GM12878 (cell line): ENCODE measurements around the gene MGAT5. TPM values are rescaled to one million over a fixed set of nuclear protein-coding genes. Genes with fewer than 3 reads are reported as not detected.

ENCODE experiments used
- ATAC-seq: fragments of 200-7000 bp; cut with Tn5 transposase; 3 replicates; pipeline ENCODE4 v1.9.1; 2020; ENCODE audit warnings: mild to moderate bottlenecking, moderate library complexity
- BruUV-seq: library from RNA; stranded (reverse); fragments of 400-500 nt; replicated peaks from 2 replicates; lab custom pipeline; 2021; lab: Mats Ljungman, UMichigan
- CTCF ChIA-PET: fragments of 300-600 bp; sonication (Branson Sonifier 250); formaldehyde crosslinking; extraction: SDS; loops from one replicate; lab custom pipeline; 2021; ENCODE audit warnings: inconsistent platforms; lab: Yijun Ruan, JAX
- POLR2A ChIA-PET: fragments of 350-600 bp; formaldehyde crosslinking; extraction: SDS; loops from one replicate; lab custom pipeline; 2021; ENCODE audit warnings: inconsistent platforms; lab: Charles Lee
- RAD21 ChIA-PET: fragments of 300-600 bp; sonication (Branson Sonifier 250); formaldehyde crosslinking; loops from one replicate; lab custom pipeline; 2023; ENCODE audit warnings: antibody characterized with exemption; ENCODE audit not compliant: unreplicated experiment; lab: Charles Lee
- SMC1A ChIA-PET: fragments of 300-600 bp; sonication (Branson Sonifier 250); formaldehyde crosslinking; loops from one replicate; lab custom pipeline; 2023; ENCODE audit not compliant: unreplicated experiment, uncharacterized antibody; lab: Charles Lee
- DNase-seq: peaks from one replicate; pipeline ENCODE4 v3.0.0-alpha.2; 2011; ENCODE audit warnings: low read depth, low spot score
- FAIRE-seq: peaks from 3 replicates; lab custom pipeline; 2011; peaks lifted over from hg19 to GRCh38; lab: Jason Lieb, UNC
- H2AFZ ChIP-seq: 2 replicates; pipeline ENCODE4 v1.6.0; 2011; ENCODE audit warnings: low read depth, low read length, control low read depth; ENCODE audit not compliant: control insufficient read depth
- H3K27ac ChIP-seq: 2 replicates; pipeline ENCODE4 v1.5.1; 2011; ENCODE audit warnings: control low read depth; ENCODE audit not compliant: control insufficient read depth, insufficient read depth
- H3K27me3 ChIP-seq, 2 experiments: replicated peaks in 1 of 2; 2 replicates each; pipeline versions ENCODE4 v1.6.0 to v1.6.1; 2011; ENCODE audit warnings: low read length in 1 of 2; ENCODE audit not compliant: control insufficient read depth in 2 of 2, insufficient read depth in 2 of 2
- H3K36me3 ChIP-seq, 2 experiments: 2 replicates each; pipeline ENCODE4 v1.5.1; 2011; ENCODE audit warnings: low read length in 1 of 2; ENCODE audit not compliant: control insufficient read depth in 2 of 2, insufficient read depth in 2 of 2
- H3K4me1 ChIP-seq: 2 replicates; pipeline ENCODE4 v1.6.1; 2011; ENCODE audit warnings: mild to moderate bottlenecking, low read length, moderate library complexity, mixed read lengths; ENCODE audit not compliant: control insufficient read depth, insufficient read depth
- H3K4me2 ChIP-seq: 2 replicates; pipeline ENCODE4 v1.6.0; 2011; ENCODE audit warnings: control low read depth; ENCODE audit not compliant: control insufficient read depth, insufficient read depth
- H3K4me3 ChIP-seq: fragments of 200-600 bp; sonication (generic); 2 replicates; pipeline ENCODE4 v1.5.1; 2016
- H3K79me2 ChIP-seq: 2 replicates; pipeline ENCODE4 v1.6.0; 2011; ENCODE audit warnings: low read length; ENCODE audit not compliant: control insufficient read depth, insufficient read depth
- H3K9ac ChIP-seq: 2 replicates; pipeline ENCODE4 v1.8.0; 2011; ENCODE audit warnings: low read length, control low read depth, mixed read lengths; ENCODE audit not compliant: control insufficient read depth, insufficient read depth
- H3K9me3 ChIP-seq: replicated peaks from 3 replicates; pipeline ENCODE4 v1.5.1; 2011; ENCODE audit warnings: mild to moderate bottlenecking, low read length; ENCODE audit not compliant: control insufficient read depth, insufficient read depth
- H4K20me1 ChIP-seq: 2 replicates; pipeline ENCODE4 v1.6.0; 2011; ENCODE audit not compliant: control insufficient read depth, insufficient read depth
- DPF2 ChIP-seq: fragments of 450-650 bp; IDR thresholded peaks from 2 replicates; pipeline ENCODE4 v1.6.1; 2017; ENCODE audit warnings: mild to moderate bottlenecking
- MEF2A ChIP-seq: IDR thresholded peaks from 2 replicates; pipeline ENCODE4 v1.6.1; 2011; ENCODE audit warnings: low read depth, mild to moderate bottlenecking, low read length, moderate library complexity; ENCODE audit not compliant: insufficient read depth
- MXI1 ChIP-seq: fragments of 150-350 bp; IDR thresholded peaks from 2 replicates; pipeline ENCODE4 v1.6.1; 2011; ENCODE audit warnings: low read depth, mild to moderate bottlenecking, inconsistent platforms, low read length, improper control_type of control experiment
- RB1 ChIP-seq: fragments of 450-650 bp; formaldehyde crosslinking; IDR thresholded peaks from 2 replicates; pipeline ENCODE4 v1.6.1; 2017; ENCODE audit warnings: mild to moderate bottlenecking, borderline replicate concordance
- SIN3A ChIP-seq: IDR thresholded peaks from 2 replicates; pipeline ENCODE4 v1.6.1; 2012; ENCODE audit warnings: low read depth, low read length, improper control_type of control experiment
- SIX5 ChIP-seq: IDR thresholded peaks from 2 replicates; pipeline ENCODE4 v1.6.1; 2011; ENCODE audit warnings: mild to moderate bottlenecking, low read depth, low read length, moderate library complexity; ENCODE audit not compliant: severe bottlenecking
- WGBS: methylation state at CpG from one replicate; pipeline ENCODE4 v1.1.6; 2016; ENCODE audit warnings: low lambda C conversion rate; ENCODE audit not compliant: insufficient replicate concordance, insufficient coverage; ENCODE audit errors: missing lambda C conversion rate; 5-methylcytosine and 5-hydroxymethylcytosine counted together
- in situ Hi-C: fragments of 300-500 bp; cut with MboI; formaldehyde crosslinking; loops from 9 replicates; pipeline ENCODE4 v1.14.3; 2018; ENCODE audit warnings: mixed read lengths
- intact Hi-C: fragments of 100-400 bp; cut with micrococcal nuclease; formaldehyde crosslinking; loops from one replicate; pipeline ENCODE4 v1.14.2; 2022; ENCODE audit not compliant: unreplicated experiment
- polyA plus RNA-seq, 11 experiments: library from polyadenylated mRNA; depleted of rRNA in 4 of 11; unstranded in 6 of 11; stranded (reverse) in 5 of 11; fragments of >200 nt; fragmentation: Nextera tagmentation in 4 of 11; fragmentation: Illumina TruSeq in 1 of 11; extraction: Ambion mirVana in 4 of 11; extraction: Trizol in 1 of 11; gene quantifications; 1 replicate in 1 of 11; 2 replicates in 10 of 11; pipeline versions ENCODE4 v1.2.1 to v1.2.3, GENCODE V29; 2011 to 2016; ENCODE audit warnings: inconsistent platforms in 2 of 11, missing spikeins in 2 of 11, low read depth in 1 of 11
- total RNA-seq, 4 experiments: library from RNA; depleted of rRNA in 3 of 4; stranded (reverse); fragments of >200 nt in 3 of 4; fragmentation: Illumina TruSeq in 1 of 4; extraction: Trizol in 1 of 4; gene quantifications; 2 replicates each; pipeline versions ENCODE4 v1.2.1 to v1.2.3, GENCODE V29; 2013 to 2021
- TF ChIP-seq, protein P1 (sequence below): fragments of 450-650 bp; IDR thresholded peaks from 2 replicates; pipeline ENCODE4 v1.6.1; 2017; ENCODE audit warnings: mild to moderate bottlenecking, low read depth, inconsistent platforms; ENCODE audit not compliant: poor library complexity, severe bottlenecking

The MGAT5 gene
- total and polyA plus RNA-seq, 10 of the 15 experiments (the other 5 are each of a cell fraction or from before 2014, with no cell fraction given) = 4.9 to 104 (median 36.2) TPM

DNA sequence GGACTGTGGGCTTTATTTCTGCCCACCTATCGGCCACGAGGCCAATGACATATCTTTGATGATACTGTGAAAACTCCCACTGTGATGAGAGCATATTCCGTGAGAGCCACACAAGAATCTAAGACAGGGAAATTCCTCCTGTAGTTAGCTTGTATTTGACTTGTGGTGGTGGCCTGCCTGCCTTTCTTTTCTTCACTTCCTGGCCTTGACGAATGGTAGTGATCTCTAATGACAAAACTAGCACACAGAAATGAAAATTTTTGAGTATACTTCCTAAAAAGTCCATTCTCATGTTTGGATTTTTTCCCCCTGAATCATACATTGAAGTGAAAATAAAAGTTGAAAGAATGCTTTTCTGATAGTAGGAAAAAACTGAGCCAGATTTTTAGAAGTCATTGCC lies 94.4 kb downstream of the MGAT5 start:
- H3K27me3 ChIP-seq = no peaks in the 10 kb centered on the region
- H3K4me2 ChIP-seq = no peak overlapping the region
- no peak overlapping the region for H2AFZ ChIP-seq
- no peak overlapping the region for H3K4me3 ChIP-seq
- no peak for ATAC-seq
- POLR2A ChIA-PET = no interaction called here
- H3K4me1 ChIP-seq = peaks cover 3% of the 10 kb centered on the region; the same call in 1 of the 2 replicates
- no TSS peak for BruUV-seq
- no peak for FAIRE-seq
- no peak overlapping the region for H3K9ac ChIP-seq
- RAD21 ChIA-PET = no interaction called here
- 97% methylated on average over 4 of the region's 4 CpGs for WGBS
- H3K27ac ChIP-seq = no peak overlapping the region
- no peak for TF ChIP-seq DPF2
- TF ChIP-seq, protein P1, sequence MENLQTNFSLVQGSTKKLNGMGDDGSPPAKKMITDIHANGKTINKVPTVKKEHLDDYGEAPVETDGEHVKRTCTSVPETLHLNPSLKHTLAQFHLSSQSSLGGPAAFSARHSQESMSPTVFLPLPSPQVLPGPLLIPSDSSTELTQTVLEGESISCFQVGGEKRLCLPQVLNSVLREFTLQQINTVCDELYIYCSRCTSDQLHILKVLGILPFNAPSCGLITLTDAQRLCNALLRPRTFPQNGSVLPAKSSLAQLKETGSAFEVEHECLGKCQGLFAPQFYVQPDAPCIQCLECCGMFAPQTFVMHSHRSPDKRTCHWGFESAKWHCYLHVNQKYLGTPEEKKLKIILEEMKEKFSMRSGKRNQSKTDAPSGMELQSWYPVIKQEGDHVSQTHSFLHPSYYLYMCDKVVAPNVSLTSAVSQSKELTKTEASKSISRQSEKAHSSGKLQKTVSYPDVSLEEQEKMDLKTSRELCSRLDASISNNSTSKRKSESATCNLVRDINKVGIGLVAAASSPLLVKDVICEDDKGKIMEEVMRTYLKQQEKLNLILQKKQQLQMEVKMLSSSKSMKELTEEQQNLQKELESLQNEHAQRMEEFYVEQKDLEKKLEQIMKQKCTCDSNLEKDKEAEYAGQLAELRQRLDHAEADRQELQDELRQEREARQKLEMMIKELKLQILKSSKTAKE = no peak
- TF ChIP-seq MEF2A = no peak
- TF ChIP-seq SIX5 = no peak
- TF ChIP-seq SIN3A = no peak
- TF ChIP-seq RB1 = no peak
- no peak for TF ChIP-seq MXI1
- no peaks in the 10 kb centered on the region for H3K9me3 ChIP-seq
- SMC1A ChIA-PET = interaction anchor here (0.7 to 2.4 kb wide), 6 partner anchors 10 to 230 kb away, joined by 3 to 7 read pairs (median 5); no protein-coding TSS in a partner anchor
- CTCF ChIA-PET = interaction anchor here (0.9 to 1.6 kb wide), 3 partner anchors 16 to 230 kb away, joined by 4 read pairs; no protein-coding TSS in a partner anchor
- DNase-seq = no peak
- no peaks in the 10 kb centered on the region for H3K79me2 ChIP-seq
- intact Hi-C loops = no loop called here
- in situ Hi-C loops = no loop called here
- peaks cover 0 to 16% of the 10 kb centered on the region in 2 experiments for H3K36me3 ChIP-seq
- no peaks in the 10 kb centered on the region for H4K20me1 ChIP-seq
